ENCODE data around the gene C19orf25.

DNA sequence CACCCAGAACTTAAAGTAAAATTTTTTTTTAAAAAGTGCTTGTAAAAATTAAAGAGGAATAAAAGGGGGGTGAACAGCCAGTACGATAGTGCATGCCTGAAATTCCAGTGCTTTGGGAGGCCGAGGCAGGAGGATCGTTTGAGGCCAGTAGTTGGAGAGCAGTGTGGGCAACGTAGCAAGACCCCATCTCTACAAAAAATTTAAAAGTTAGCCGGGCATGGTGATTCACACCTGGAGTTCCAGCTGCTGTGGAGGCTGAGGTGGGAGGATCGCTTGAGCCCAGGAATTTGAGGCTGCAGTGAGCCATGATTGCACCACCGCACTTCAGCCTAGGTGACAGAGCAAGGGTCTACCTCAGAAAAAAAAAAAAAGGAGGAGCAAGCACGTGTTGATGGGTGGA, 26.0 kb upstream of the C19orf25 start:
- TF ChIP-seq, protein P1, sequence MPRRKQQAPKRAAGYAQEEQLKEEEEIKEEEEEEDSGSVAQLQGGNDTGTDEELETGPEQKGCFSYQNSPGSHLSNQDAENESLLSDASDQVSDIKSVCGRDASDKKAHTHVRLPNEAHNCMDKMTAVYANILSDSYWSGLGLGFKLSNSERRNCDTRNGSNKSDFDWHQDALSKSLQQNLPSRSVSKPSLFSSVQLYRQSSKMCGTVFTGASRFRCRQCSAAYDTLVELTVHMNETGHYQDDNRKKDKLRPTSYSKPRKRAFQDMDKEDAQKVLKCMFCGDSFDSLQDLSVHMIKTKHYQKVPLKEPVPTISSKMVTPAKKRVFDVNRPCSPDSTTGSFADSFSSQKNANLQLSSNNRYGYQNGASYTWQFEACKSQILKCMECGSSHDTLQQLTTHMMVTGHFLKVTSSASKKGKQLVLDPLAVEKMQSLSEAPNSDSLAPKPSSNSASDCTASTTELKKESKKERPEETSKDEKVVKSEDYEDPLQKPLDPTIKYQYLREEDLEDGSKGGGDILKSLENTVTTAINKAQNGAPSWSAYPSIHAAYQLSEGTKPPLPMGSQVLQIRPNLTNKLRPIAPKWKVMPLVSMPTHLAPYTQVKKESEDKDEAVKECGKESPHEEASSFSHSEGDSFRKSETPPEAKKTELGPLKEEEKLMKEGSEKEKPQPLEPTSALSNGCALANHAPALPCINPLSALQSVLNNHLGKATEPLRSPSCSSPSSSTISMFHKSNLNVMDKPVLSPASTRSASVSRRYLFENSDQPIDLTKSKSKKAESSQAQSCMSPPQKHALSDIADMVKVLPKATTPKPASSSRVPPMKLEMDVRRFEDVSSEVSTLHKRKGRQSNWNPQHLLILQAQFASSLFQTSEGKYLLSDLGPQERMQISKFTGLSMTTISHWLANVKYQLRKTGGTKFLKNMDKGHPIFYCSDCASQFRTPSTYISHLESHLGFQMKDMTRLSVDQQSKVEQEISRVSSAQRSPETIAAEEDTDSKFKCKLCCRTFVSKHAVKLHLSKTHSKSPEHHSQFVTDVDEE (CRISPR knock-in tag; IDR thresholded peaks at IDR 0.05), result no peak
- TF ChIP-seq, protein P2, sequence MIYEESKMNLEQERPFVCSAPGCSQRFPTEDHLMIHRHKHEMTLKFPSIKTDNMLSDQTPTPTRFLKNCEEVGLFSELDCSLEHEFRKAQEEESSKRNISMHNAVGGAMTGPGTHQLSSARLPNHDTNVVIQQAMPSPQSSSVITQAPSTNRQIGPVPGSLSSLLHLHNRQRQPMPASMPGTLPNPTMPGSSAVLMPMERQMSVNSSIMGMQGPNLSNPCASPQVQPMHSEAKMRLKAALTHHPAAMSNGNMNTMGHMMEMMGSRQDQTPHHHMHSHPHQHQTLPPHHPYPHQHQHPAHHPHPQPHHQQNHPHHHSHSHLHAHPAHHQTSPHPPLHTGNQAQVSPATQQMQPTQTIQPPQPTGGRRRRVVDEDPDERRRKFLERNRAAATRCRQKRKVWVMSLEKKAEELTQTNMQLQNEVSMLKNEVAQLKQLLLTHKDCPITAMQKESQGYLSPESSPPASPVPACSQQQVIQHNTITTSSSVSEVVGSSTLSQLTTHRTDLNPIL (CRISPR knock-in tag; IDR thresholded peaks at IDR 0.05; ENCODE audit: low read depth), result no peak
- TF ChIP-seq RARB (CRISPR knock-in tag; IDR thresholded peaks at IDR 0.05), result no peak
- TF ChIP-seq, protein P3, sequence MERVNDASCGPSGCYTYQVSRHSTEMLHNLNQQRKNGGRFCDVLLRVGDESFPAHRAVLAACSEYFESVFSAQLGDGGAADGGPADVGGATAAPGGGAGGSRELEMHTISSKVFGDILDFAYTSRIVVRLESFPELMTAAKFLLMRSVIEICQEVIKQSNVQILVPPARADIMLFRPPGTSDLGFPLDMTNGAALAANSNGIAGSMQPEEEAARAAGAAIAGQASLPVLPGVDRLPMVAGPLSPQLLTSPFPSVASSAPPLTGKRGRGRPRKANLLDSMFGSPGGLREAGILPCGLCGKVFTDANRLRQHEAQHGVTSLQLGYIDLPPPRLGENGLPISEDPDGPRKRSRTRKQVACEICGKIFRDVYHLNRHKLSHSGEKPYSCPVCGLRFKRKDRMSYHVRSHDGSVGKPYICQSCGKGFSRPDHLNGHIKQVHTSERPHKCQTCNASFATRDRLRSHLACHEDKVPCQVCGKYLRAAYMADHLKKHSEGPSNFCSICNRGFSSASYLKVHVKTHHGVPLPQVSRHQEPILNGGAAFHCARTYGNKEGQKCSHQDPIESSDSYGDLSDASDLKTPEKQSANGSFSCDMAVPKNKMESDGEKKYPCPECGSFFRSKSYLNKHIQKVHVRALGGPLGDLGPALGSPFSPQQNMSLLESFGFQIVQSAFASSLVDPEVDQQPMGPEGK (CRISPR knock-in tag; IDR thresholded peaks at IDR 0.05; ENCODE audit: borderline replicate concordance), result no peak
- no peak for TF ChIP-seq ARNTL (CRISPR knock-in tag; IDR thresholded peaks at IDR 0.05; ENCODE audit: borderline replicate concordance, low read depth)
- TF ChIP-seq, protein P4, sequence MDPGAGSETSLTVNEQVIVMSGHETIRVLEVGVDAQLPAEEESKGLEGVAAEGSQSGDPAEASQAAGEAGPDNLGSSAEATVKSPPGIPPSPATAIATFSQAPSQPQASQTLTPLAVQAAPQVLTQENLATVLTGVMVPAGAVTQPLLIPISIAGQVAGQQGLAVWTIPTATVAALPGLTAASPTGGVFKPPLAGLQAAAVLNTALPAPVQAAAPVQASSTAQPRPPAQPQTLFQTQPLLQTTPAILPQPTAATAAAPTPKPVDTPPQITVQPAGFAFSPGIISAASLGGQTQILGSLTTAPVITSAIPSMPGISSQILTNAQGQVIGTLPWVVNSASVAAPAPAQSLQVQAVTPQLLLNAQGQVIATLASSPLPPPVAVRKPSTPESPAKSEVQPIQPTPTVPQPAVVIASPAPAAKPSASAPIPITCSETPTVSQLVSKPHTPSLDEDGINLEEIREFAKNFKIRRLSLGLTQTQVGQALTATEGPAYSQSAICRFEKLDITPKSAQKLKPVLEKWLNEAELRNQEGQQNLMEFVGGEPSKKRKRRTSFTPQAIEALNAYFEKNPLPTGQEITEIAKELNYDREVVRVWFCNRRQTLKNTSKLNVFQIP (CRISPR knock-in tag; IDR thresholded peaks at IDR 0.05; ENCODE audit: borderline replicate concordance, low read depth), result no peak
- no peak for TF ChIP-seq GLIS3 (CRISPR knock-in tag; IDR thresholded peaks at IDR 0.05)
- TF ChIP-seq, protein P5, sequence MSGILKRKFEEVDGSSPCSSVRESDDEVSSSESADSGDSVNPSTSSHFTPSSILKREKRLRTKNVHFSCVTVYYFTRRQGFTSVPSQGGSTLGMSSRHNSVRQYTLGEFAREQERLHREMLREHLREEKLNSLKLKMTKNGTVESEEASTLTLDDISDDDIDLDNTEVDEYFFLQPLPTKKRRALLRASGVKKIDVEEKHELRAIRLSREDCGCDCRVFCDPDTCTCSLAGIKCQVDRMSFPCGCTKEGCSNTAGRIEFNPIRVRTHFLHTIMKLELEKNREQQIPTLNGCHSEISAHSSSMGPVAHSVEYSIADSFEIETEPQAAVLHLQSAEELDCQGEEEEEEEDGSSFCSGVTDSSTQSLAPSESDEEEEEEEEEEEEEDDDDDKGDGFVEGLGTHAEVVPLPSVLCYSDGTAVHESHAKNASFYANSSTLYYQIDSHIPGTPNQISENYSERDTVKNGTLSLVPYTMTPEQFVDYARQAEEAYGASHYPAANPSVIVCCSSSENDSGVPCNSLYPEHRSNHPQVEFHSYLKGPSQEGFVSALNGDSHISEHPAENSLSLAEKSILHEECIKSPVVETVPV (CRISPR knock-in tag; IDR thresholded peaks at IDR 0.05), result no peak
- TF ChIP-seq ZFP30 (CRISPR knock-in tag; IDR thresholded peaks at IDR 0.05), result no peak
- TF ChIP-seq ZNF8 (CRISPR knock-in tag; IDR thresholded peaks at IDR 0.05), result no peak
- no peak for TF ChIP-seq ZC3H10 (CRISPR knock-in tag; IDR thresholded peaks at IDR 0.05)
- no peak for TF ChIP-seq CSDC2 (CRISPR knock-in tag; IDR thresholded peaks at IDR 0.05)

All from SK-N-SH treated with all-trans-retinoic acid at 6 μM for 48 hours (cell line).